Measurements from ENCODE around the gene AMOTL1.
"Not testable (repeated sequence)": the region's sequence is repeated elsewhere in the genome, so short reads cannot be mapped to it uniquely, and the experiment has no call there.

Gene AMOTL1

GRCh38 chr11:94907226-94907625 is 139.1 kb downstream of the AMOTL1 start:
- TF ChIP-seq CTCF (IDR thresholded peaks at IDR 0.05) (no peak), ZFX (IDR thresholded peaks at IDR 0.05; ENCODE audit: borderline replicate concordance) (no peak)
- H3K27ac ChIP-seq = no peak overlapping the region

- TF ChIP-seq ZFX (IDR thresholded peaks at IDR 0.05; ENCODE audit: borderline replicate concordance) (no peak), CTCF (IDR thresholded peaks at IDR 0.05) (no peak)
- no peak overlapping the region for H3K27ac ChIP-seq
Measured at GRCh38 chr11:94909371-94909820, 141.2 kb downstream of the AMOTL1 start.

- no peak overlapping the region for H3K27ac ChIP-seq
- TF ChIP-seq ZFX (IDR thresholded peaks at IDR 0.05; ENCODE audit: borderline replicate concordance) (no peak), CTCF (IDR thresholded peaks at IDR 0.05) (no peak)
Measured at GRCh38 chr11:94910270-94910669, 142.1 kb downstream of the AMOTL1 start.

DNA sequence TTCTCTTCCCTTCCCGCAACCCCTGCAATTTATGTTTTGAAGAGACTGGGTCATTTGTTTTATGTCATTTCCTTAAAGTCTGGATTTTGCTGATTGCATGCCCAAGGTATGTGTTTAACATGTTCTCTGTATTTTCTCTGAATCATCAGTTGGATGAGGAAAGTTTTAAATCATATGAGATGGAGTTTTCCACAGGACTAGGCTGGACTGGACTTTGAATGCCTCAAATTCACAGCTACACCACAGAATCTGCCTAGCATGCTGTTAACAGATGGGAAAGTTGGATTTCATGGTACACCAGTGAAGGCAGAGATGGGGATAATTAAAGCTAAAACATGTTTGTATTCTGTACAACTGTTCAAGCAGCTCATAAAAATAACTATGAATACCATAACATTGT is 142.6 kb downstream of the AMOTL1 start:
- H3K27ac ChIP-seq = no peak overlapping the region
- TF ChIP-seq CTCF (IDR thresholded peaks at IDR 0.05) (no peak), ZFX (IDR thresholded peaks at IDR 0.05; ENCODE audit: borderline replicate concordance) (no peak)

DNA sequence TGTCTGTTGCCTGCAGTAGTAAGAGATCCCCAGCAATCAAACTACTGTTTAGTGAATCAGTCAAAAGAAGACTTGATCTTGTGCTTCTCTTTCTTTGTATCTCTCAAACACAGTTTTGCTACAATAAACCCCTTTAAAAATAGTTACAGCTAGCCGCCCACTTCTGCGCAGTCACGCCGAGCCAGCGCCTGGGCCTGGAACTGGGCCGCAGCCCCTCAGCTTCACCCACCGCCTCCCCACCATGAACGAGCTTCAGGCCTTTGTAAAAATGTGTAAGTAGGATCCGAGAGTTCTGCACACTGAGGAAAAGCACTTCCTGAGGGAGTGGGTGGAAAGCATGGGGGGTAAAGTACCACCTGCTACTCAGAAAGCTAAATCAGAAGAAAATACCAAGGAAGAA is 144.7 kb downstream of the AMOTL1 start:
- no peak for TF ChIP-seq ZFX (IDR thresholded peaks at IDR 0.05; ENCODE audit: borderline replicate concordance)
- TF ChIP-seq CTCF (IDR thresholded peaks at IDR 0.05) = no peak

DNA sequence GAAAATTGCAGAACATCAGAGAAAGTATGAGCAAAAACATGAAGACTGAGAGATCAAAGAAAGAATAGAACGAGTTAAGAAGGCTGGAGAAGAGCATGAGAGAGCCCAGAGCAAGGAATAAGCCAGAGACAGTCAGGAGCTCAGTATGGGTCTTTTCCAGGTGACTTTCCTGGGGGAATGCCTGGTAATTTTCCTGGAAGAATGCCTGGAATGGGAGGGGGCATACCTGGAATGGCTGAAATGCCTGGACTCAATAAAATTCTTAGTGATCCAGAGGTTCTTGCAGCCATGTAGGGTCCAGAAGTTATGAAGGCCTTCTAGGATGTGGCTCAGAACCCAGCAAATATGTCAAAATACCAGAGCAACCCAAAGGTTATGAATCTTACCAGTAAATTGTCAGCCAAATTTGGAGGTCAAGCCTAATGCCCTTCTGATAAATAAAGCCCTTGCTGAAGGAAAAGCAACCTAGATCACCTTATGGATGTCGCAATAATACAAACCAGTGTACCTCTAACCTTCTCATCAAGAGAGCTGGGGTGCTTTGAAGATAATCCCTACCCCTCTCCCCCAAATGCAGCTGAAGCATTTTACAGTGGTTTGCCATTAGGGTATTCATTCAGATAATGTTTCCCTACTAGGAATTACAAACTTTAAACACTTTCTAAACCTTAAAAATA is 145.7 kb downstream of the AMOTL1 start:
- not testable (repeated sequence) for H3K27ac ChIP-seq

More for the DNA sequence above, 144.7 kb downstream of the AMOTL1 start:
- H3K27ac ChIP-seq = no peak overlapping the region

DNA sequence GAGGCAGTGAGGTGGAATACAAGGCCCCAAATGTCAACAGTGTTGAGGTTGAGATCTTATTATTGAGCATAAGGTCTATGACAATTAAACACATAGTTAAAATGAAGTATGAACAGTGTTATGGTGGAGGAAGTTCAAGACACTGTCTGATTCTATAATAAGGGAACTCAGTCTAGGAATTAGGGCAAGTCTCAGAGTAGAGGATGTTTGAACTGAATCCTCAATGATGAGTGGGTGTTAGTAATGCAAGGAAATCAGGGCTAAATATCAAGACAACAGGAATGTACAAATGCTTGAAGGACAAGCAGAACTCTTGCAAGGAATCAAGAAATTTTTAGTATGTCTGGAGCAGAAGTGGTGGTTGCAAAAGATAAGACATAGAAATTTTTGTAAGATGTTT is 152.2 kb downstream of the AMOTL1 start:
- TF ChIP-seq ZFX (IDR thresholded peaks at IDR 0.05; ENCODE audit: borderline replicate concordance) (no peak), CTCF (IDR thresholded peaks at IDR 0.05) (no peak)

More for the DNA sequence above, 152.2 kb downstream of the AMOTL1 start:
- H3K27ac ChIP-seq = no peak overlapping the region
